Naive thymus-derived CD4-positive, alpha-beta T cell (primary cell): ENCODE results near the gene ANKLE2. TPM values are rescaled to one million over a fixed set of nuclear protein-coding genes. Genes with fewer than 3 reads are reported as not detected.
"Not testable (repeated sequence)": the region's sequence is repeated elsewhere in the genome, so short reads cannot be mapped to it uniquely, and the experiment has no call there.

Source experiments
- ATAC-seq: fragments of 150-1000 bp; cut with Tn5 transposase; 2 replicates; pipeline ENCODE4 v1.10.0; 2021; ENCODE audit warnings: mild to moderate bottlenecking, moderate library complexity
- CTCF ChIA-PET: fragments of 350-600 bp; sonication (Branson Sonifier 250); formaldehyde crosslinking; loops from one replicate; lab custom pipeline; 2021; ENCODE audit warnings: antibody characterized with exemption; lab: Charles Lee
- POLR2A ChIA-PET: fragments of 350-600 bp; sonication (Branson Sonifier 250); formaldehyde crosslinking; loops from one replicate; lab custom pipeline; 2021; ENCODE audit warnings: antibody characterized with exemption, inconsistent platforms; lab: Charles Lee
- DNase-seq, 9 donors: peaks; one replicate each; pipeline versions ENCODE4 v3.0.0 to v3.0.0-alpha.2; 2020 to 2022; ENCODE audit warnings: mixed read lengths in 1 of 9
- H3K27ac ChIP-seq: one replicate; pipeline ENCODE4 v1.7.0; 2013; ENCODE audit warnings: mild to moderate bottlenecking, low read depth, low read length, moderate library complexity
- H3K27me3 ChIP-seq, 2 donors: one replicate each; pipeline ENCODE4 v1.7.0; 2013; ENCODE audit warnings: low read length in 2 of 2, mild to moderate bottlenecking in 2 of 2, moderate library complexity in 2 of 2; ENCODE audit not compliant: control insufficient read depth in 2 of 2, insufficient read depth in 2 of 2
- H3K36me3 ChIP-seq, 3 experiments: 1 replicate in 2 of 3; 2 replicates in 1 of 3; pipeline ENCODE4 v1.7.0; 2013; ENCODE audit warnings: low read length in 3 of 3, mild to moderate bottlenecking in 3 of 3, moderate library complexity in 1 of 3; ENCODE audit not compliant: insufficient read depth in 3 of 3, control insufficient read depth in 2 of 3
- H3K4me1 ChIP-seq, 2 donors: one replicate each; pipeline ENCODE4 v1.7.0; 2013; ENCODE audit warnings: low read length in 2 of 2, mild to moderate bottlenecking in 2 of 2, moderate library complexity in 1 of 2; ENCODE audit not compliant: control insufficient read depth in 2 of 2, insufficient read depth in 2 of 2
- H3K4me3 ChIP-seq: 2 replicates; pipeline ENCODE4 v1.7.0; 2013; ENCODE audit warnings: mild to moderate bottlenecking, low read length
- H3K9me3 ChIP-seq, 3 experiments: 1 replicate in 2 of 3; 2 replicates in 1 of 3; pipeline ENCODE4 v1.7.0; 2013; ENCODE audit warnings: low read length in 3 of 3; ENCODE audit not compliant: control insufficient read depth in 2 of 3
- H3K27ac Mint-ChIP-seq, 9 donors: one replicate each; pipeline ENCODE4 v1.8.0; 2020 to 2022; ENCODE audit warnings: mixed read lengths in 9 of 9, mild to moderate bottlenecking in 8 of 9, moderate library complexity in 5 of 9, inconsistent platforms in 2 of 9
- H3K27me3 Mint-ChIP-seq, 5 donors: one replicate each; pipeline ENCODE4 v1.8.0; 2021 to 2022; ENCODE audit warnings: mixed read lengths in 5 of 5, mild to moderate bottlenecking in 1 of 5
- H3K36me3 Mint-ChIP-seq, 5 donors: one replicate each; pipeline ENCODE4 v1.8.0; 2020 to 2022; ENCODE audit warnings: mixed read lengths in 5 of 5, mild to moderate bottlenecking in 3 of 5, inconsistent platforms in 1 of 5
- H3K4me1 Mint-ChIP-seq, 7 donors: one replicate each; pipeline ENCODE4 v1.8.0; 2020 to 2022; ENCODE audit warnings: mixed read lengths in 7 of 7, mild to moderate bottlenecking in 3 of 7, inconsistent platforms in 1 of 7
- H3K4me3 Mint-ChIP-seq, 10 donors: one replicate each; pipeline ENCODE4 v1.8.0; 2020 to 2022; ENCODE audit warnings: mild to moderate bottlenecking in 10 of 10, mixed read lengths in 10 of 10, moderate library complexity in 6 of 10, inconsistent platforms in 2 of 10
- H3K9me3 Mint-ChIP-seq, 11 donors: one replicate each; pipeline ENCODE4 v1.8.0; 2020 to 2022; ENCODE audit warnings: mixed read lengths in 11 of 11, mild to moderate bottlenecking in 4 of 11, inconsistent platforms in 1 of 11, moderate library complexity in 1 of 11
- intact Hi-C, 2 donors: fragments of 100-400 bp; cut with micrococcal nuclease; formaldehyde crosslinking; loops; one replicate each; pipeline ENCODE4 v1.15.1; 2023
- polyA plus RNA-seq, 2 donors: library from polyadenylated mRNA; unstranded; fragments of 300-500 nt; fragmentation: Illumina TruSeq; gene quantifications; one replicate each; pipeline ENCODE4 v1.2.3, GENCODE V29; 2021
- total RNA-seq, 6 experiments: library from RNA in 5 of 6; stranded (reverse) in 5 of 6; gene quantifications; 1 replicate in 5 of 6; 2 replicates in 1 of 6; pipeline ENCODE4 v1.2.3 and lab custom pipeline; 2021 to 2026

Gene ANKLE2
- total and polyA plus RNA-seq, 7 experiments from 2014 or later = 21.5 to 95.5 (median 78.9) TPM

- H3K4me1 Mint-ChIP-seq, POLR2A ChIA-PET, H3K27me3 Mint-ChIP-seq, H3K4me3 Mint-ChIP-seq, H3K4me3 ChIP-seq, intact Hi-C loops, H3K27me3 ChIP-seq, H3K4me1 ChIP-seq, H3K9me3 Mint-ChIP-seq, H3K9me3 ChIP-seq, DNase-seq, H3K27ac ChIP-seq, CTCF ChIA-PET: not testable (repeated sequence)
- peak; percentile 22 for ATAC-seq
- H3K36me3 ChIP-seq = peaks cover 6 to 66% (median 19%) of the 10 kb centered on the region in 3 experiments
- Mint-ChIP-seq H3K36me3 (peaks cover 3 to 39% (median 12%) of the 10 kb centered on the region in 5 donors), H3K27ac (peak overlapping the region in 1 of 9 donors; percentile 81)
Observed at GRCh38 chr12:132791940-132792339, 30.3 kb upstream of the ANKLE2 start.

GRCh38 chr12:132789099-132789471, 27.5 kb upstream of the ANKLE2 start:
- intact Hi-C loops = no loop called here
- H3K4me3 Mint-ChIP-seq = peak overlapping the region in 1 of 10 donors; percentile 8
- POLR2A ChIA-PET = interaction anchor here (0.6 kb wide), 1 partner anchor 78 kb away, joined by 4 read pairs; no protein-coding TSS in a partner anchor
- Histone ChIP-seq H3K36me3 (peaks cover under 1 to 67% (median 17%) of the 10 kb centered on the region in 3 experiments), H3K4me1 (no peaks in the 10 kb centered on the region), H3K27me3 (no peaks in the 10 kb centered on the region), H3K27ac (no peak overlapping the region), H3K9me3 (no peaks in the 10 kb centered on the region), H3K4me3 (no peak overlapping the region)
- H3K36me3 Mint-ChIP-seq = peaks cover 5 to 41% (median 21%) of the 10 kb centered on the region in 5 donors
- H3K27me3 Mint-ChIP-seq = no peaks in the 10 kb centered on the region
- peaks cover 0 to 4% (median 0%) of the 10 kb centered on the region in 11 donors for H3K9me3 Mint-ChIP-seq
- peaks cover 0 to 7% (median 0%) of the 10 kb centered on the region in 7 donors for H3K4me1 Mint-ChIP-seq
- no peak for ATAC-seq
- CTCF ChIA-PET = no interaction called here
- DNase-seq = no peak
- no peak overlapping the region for H3K27ac Mint-ChIP-seq

- intact Hi-C loops = no loop called here
- no peak overlapping the region for H3K4me3 ChIP-seq
- H3K4me1 ChIP-seq = no peaks in the 10 kb centered on the region
- Mint-ChIP-seq H3K9me3 (peaks cover 0 to 4% (median 0%) of the 10 kb centered on the region in 11 donors), H3K36me3 (peaks cover 5 to 38% (median 21%) of the 10 kb centered on the region in 5 donors), H3K27ac (peak overlapping the region in 2 of 9 donors; percentile 36 to 84), H3K4me1 (peaks cover 0 to 7% (median 0%) of the 10 kb centered on the region in 7 donors), H3K4me3 (no peak overlapping the region), H3K27me3 (no peaks in the 10 kb centered on the region)
- no peak overlapping the region for H3K27ac ChIP-seq
- peaks cover 0 to 67% (median 17%) of the 10 kb centered on the region in 3 experiments for H3K36me3 ChIP-seq
- H3K27me3 ChIP-seq = no peaks in the 10 kb centered on the region
- ChIA-PET CTCF (no interaction called here), POLR2A (no interaction called here)
- DNase-seq (no peak), ATAC-seq (no peak)
- H3K9me3 ChIP-seq = no peaks in the 10 kb centered on the region
Observed at GRCh38 chr12:132788375-132789098, 26.9 kb upstream of the ANKLE2 start.

GRCh38 chr12:132787877-132788276, 26.2 kb upstream of the ANKLE2 start:
- H3K36me3 Mint-ChIP-seq = peaks cover 5 to 38% (median 21%) of the 10 kb centered on the region in 5 donors
- DNase-seq = no peak
- ChIA-PET POLR2A (no interaction called here), CTCF (no interaction called here)
- ATAC-seq = no peak
- H3K4me1 Mint-ChIP-seq = peaks cover 0 to 7% (median 0%) of the 10 kb centered on the region in 7 donors
- H3K9me3 Mint-ChIP-seq = peaks cover 0 to 4% (median 0%) of the 10 kb centered on the region in 11 donors
- peak overlapping the region in 4 of 9 donors; percentile 36 to 84 (median 52) for H3K27ac Mint-ChIP-seq
- H3K4me3 Mint-ChIP-seq = no peak overlapping the region
- intact Hi-C loops = no loop called here
- H3K4me1 ChIP-seq = no peaks in the 10 kb centered on the region
- no peak overlapping the region for H3K27ac ChIP-seq
- no peak overlapping the region for H3K4me3 ChIP-seq
- no peaks in the 10 kb centered on the region for H3K27me3 ChIP-seq
- peaks cover 0 to 73% (median 17%) of the 10 kb centered on the region in 3 experiments for H3K36me3 ChIP-seq
- H3K27me3 Mint-ChIP-seq = no peaks in the 10 kb centered on the region
- H3K9me3 ChIP-seq = no peaks in the 10 kb centered on the region

GRCh38 chr12:132786192-132786591, 24.6 kb upstream of the ANKLE2 start:
- intact Hi-C loops = no loop called here
- DNase-seq (no peak), ATAC-seq (no peak)
- Mint-ChIP-seq H3K27ac (no peak overlapping the region), H3K36me3 (peaks cover 5 to 49% (median 16%) of the 10 kb centered on the region in 5 donors), H3K9me3 (peaks cover 0 to 4% (median 0%) of the 10 kb centered on the region in 11 donors), H3K4me1 (peaks cover 0 to 7% (median 0%) of the 10 kb centered on the region in 7 donors), H3K27me3 (no peaks in the 10 kb centered on the region), H3K4me3 (no peak overlapping the region)
- H3K4me3 ChIP-seq = no peak overlapping the region
- no peaks in the 10 kb centered on the region for H3K27me3 ChIP-seq
- ChIA-PET CTCF (no interaction called here), POLR2A (interaction anchor here (0.6 kb wide), 1 partner anchor 36 kb away, joined by 3 read pairs; no protein-coding TSS in a partner anchor)
- no peaks in the 10 kb centered on the region for H3K4me1 ChIP-seq
- no peaks in the 10 kb centered on the region for H3K9me3 ChIP-seq
- H3K27ac ChIP-seq = no peak overlapping the region
- H3K36me3 ChIP-seq = peaks cover 0 to 81% (median 17%) of the 10 kb centered on the region in 3 experiments

GRCh38 chr12:132784580-132784979, 22.9 kb upstream of the ANKLE2 start:
- POLR2A ChIA-PET = no interaction called here

More at GRCh38 chr12:132784580-132784979, 22.9 kb upstream of the ANKLE2 start:
- CTCF ChIA-PET = no interaction called here
- Mint-ChIP-seq H3K9me3 (peaks cover 0 to 4% (median 0%) of the 10 kb centered on the region in 11 donors), H3K36me3 (peaks cover 12 to 64% (median 27%) of the 10 kb centered on the region in 5 donors), H3K4me3 (no peak overlapping the region), H3K27ac (peak overlapping the region in 5 of 9 donors; percentile 7 to 17 (median 14)), H3K4me1 (peaks cover 0 to 7% (median 0%) of the 10 kb centered on the region in 7 donors), H3K27me3 (no peaks in the 10 kb centered on the region)
- Histone ChIP-seq H3K27ac (no peak overlapping the region), H3K9me3 (no peaks in the 10 kb centered on the region), H3K27me3 (no peaks in the 10 kb centered on the region), H3K36me3 (peaks cover 6 to 90% (median 28%) of the 10 kb centered on the region in 3 experiments), H3K4me3 (no peak overlapping the region), H3K4me1 (no peaks in the 10 kb centered on the region)
- DNase-seq (no peak), ATAC-seq (peak; percentile 9)
- intact Hi-C loops = no loop called here
